Heart left ventricle (tissue), 16 donors: Measurements from ENCODE around the gene FCN2. TPM values are rescaled to one million over a fixed set of nuclear protein-coding genes. Genes with fewer than 3 reads are reported as not detected.

Experiments used
- ATAC-seq, 4 donors: fragments of 200-7000 bp; cut with Tn5 transposase; one replicate each; pipeline ENCODE4 v1.9.1; 2020 to 2022; ENCODE audit warnings: moderate library complexity in 4 of 4, mild to moderate bottlenecking in 3 of 4, moderate number of reproducible peaks in 1 of 4
- DNase-seq, 5 donors: peaks; one replicate each; pipeline ENCODE4 v3.0.0-alpha.2; 2020
- H3K27ac ChIP-seq, 12 donors: fragments of 200-600 bp; sonication (generic) in 4 of 12; one replicate each; pipeline versions ENCODE4 v1.5.0 to v1.8.0; 2016 to 2022; ENCODE audit warnings: mild to moderate bottlenecking in 2 of 12
- H3K27me3 ChIP-seq, 9 donors: fragments of 200-600 bp; sonication (generic) in 2 of 9; one replicate each; pipeline versions ENCODE4 v1.5.1 to v1.8.0; 2016 to 2022; ENCODE audit warnings: mild to moderate bottlenecking in 3 of 9
- H3K36me3 ChIP-seq, 9 donors: fragments of 200-600 bp; sonication (generic) in 2 of 9; one replicate each; pipeline versions ENCODE4 v1.5.0 to v1.8.0; 2018 to 2022; ENCODE audit warnings: mild to moderate bottlenecking in 2 of 9
- H3K4me1 ChIP-seq, 12 donors: fragments of 200-600 bp; sonication (generic) in 4 of 12; one replicate each; pipeline versions ENCODE4 v1.5.0 to v1.8.0; 2016 to 2022; ENCODE audit warnings: mild to moderate bottlenecking in 3 of 12
- H3K4me3 ChIP-seq, 12 donors: fragments of 200-600 bp; sonication (generic) in 4 of 12; one replicate each; pipeline versions ENCODE4 v1.5.0 to v1.8.0; 2017 to 2022; ENCODE audit warnings: mild to moderate bottlenecking in 9 of 12, moderate library complexity in 4 of 12
- H3K9me3 ChIP-seq, 12 donors: fragments of 200-600 bp; sonication (generic) in 4 of 12; one replicate each; pipeline versions ENCODE4 v1.5.0 to v1.8.0; 2016 to 2022; ENCODE audit warnings: mild to moderate bottlenecking in 1 of 12
- POLR2A ChIP-seq, 2 donors: fragments of 450-650 bp; IDR thresholded peaks; one replicate each; pipeline ENCODE4 v1.6.1; 2017; ENCODE audit warnings: antibody characterized with exemption in 2 of 2, mild to moderate bottlenecking in 2 of 2, moderate library complexity in 2 of 2
- WGBS, 4 donors: extraction: QIAGEN DNeasy Blood & Tissue Kit in 2 of 4; methylation state at CpG; one replicate each; pipeline versions ENCODE4 v1.1.5 to v1.1.7; 2013 to 2018; 5-methylcytosine and 5-hydroxymethylcytosine counted together
- intact Hi-C, 10 donors: fragments of 100-400 bp; cut with DNase I; formaldehyde crosslinking; loops; one replicate each; pipeline versions ENCODE4 v1.11.1 to v1.14.2; 2022
- microRNA-seq, 4 donors: library from miRNA; unstranded; fragments of <30 nt; microRNA quantifications; one replicate each; pipeline versions ENCODE4 to v1.2.0, GENCODE V29; 2017 to 2020
- polyA plus RNA-seq, 2 donors: library from polyadenylated mRNA; stranded (reverse); fragments of 200-250 nt; gene quantifications; one replicate each; pipeline ENCODE4 v1.2.3, GENCODE V29; 2013
- total RNA-seq, 9 donors: library from RNA; depleted of rRNA in 2 of 9; stranded (reverse); fragments of >200 nt in 2 of 9; fragmentation: NEBNext Ultra II Directional in 3 of 9; extraction: Animal tissue kit (Norgen Biotek cat#: 25700) in 3 of 9; gene quantifications; one replicate each; pipeline versions ENCODE4 v1.1.0 to v1.2.4, GENCODE V29; 2016 to 2023
- TF ChIP-seq, protein P1 (sequence below), 12 donors: fragments of 200-600 bp; sonication (generic) in 4 of 12; IDR thresholded peaks; one replicate each; pipeline versions ENCODE4 v1.5.0 to v1.8.0; 2018 to 2022; ENCODE audit warnings: antibody characterized with exemption in 12 of 12, mild to moderate bottlenecking in 5 of 12
- donor health status: ischemic (EF 13 %, LVEDD 7.1; RV severe dilation, severe dysfunction).
- donor health status: healthy with polysubstance abuse.
- donor health status: DM: no; HTN: yes; CAD: no.
- donor health status: DM: no; HTN: no; CAD: no.
- donor health status: ischemic (EF 25% LVEDD 6.9; RV normal size, moderate dysfunction).
- donor health status: ischemic (EF 25% LVEDD 5.7; RV mildly dilated, moderate dysfunction).
- donor health status: healthy.
- donor health status: DM: yes; HTN: yes; CAD: no.
- donor health status: ischemic (EF 35%, LVEDD 5.7; RV mildly dilated, moderate dysfunction).
- donor health status: nonischemic (EF 11% LVEDD 7.7; RV severe dilation, severe dysfunction).
- donor health status: DM: yes; HTN: yes; CAD: no.
- donor health status: PGD.
- donor health status: ischemic (EF 29% LVEDD 5.4; RV normal size, mild dysfunction).
- donor health status: nonischemic (EF 23%, LVEDD 6.1; RV moderate dilation, normal function).

FCN2 gene
- total and polyA plus RNA-seq, 11 donors = 0.19 to 0.67 (median 0.26) TPM; not detected in 6

DNA sequence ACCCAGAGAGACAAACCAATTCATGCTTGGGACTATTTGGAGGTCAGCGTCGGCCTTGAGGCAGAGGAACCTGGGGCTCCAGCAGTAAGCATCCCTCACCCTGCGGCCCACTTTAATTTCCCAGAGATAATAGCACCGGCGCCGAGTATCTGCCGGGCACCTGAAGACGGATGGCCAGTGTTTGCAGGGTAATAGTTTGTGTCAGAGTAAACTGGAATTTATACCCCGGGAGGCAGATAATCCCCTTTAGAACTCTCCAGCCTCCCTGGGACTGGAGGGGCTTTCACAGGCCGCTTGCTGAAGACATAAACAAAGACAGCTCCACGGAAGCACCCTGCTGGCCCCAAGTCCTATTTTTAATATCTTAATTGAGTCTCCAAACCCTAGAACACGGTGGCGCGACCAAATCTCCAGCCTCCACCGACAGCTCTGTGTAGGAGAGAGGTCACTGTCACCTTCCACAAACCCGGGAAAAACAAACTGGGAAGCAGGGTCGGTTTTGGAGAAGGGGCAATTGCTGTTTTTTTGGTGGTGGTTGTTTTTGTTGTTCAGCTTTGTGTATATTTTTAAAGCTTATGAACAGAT is 54.5 kb downstream of the FCN2 start:
- H3K27me3 ChIP-seq = peaks cover 0 to 20% (median 0%) of the 10 kb centered on the region in 9 donors
- no peaks in the 10 kb centered on the region for H3K36me3 ChIP-seq
- H3K9me3 ChIP-seq = no peaks in the 10 kb centered on the region
- peaks cover 0 to 61% (median 0%) of the 10 kb centered on the region in 12 donors for H3K4me1 ChIP-seq
- H3K4me3 ChIP-seq = no peak overlapping the region
- ATAC-seq (no peak), DNase-seq (no peak)
- TF ChIP-seq, protein P1, sequence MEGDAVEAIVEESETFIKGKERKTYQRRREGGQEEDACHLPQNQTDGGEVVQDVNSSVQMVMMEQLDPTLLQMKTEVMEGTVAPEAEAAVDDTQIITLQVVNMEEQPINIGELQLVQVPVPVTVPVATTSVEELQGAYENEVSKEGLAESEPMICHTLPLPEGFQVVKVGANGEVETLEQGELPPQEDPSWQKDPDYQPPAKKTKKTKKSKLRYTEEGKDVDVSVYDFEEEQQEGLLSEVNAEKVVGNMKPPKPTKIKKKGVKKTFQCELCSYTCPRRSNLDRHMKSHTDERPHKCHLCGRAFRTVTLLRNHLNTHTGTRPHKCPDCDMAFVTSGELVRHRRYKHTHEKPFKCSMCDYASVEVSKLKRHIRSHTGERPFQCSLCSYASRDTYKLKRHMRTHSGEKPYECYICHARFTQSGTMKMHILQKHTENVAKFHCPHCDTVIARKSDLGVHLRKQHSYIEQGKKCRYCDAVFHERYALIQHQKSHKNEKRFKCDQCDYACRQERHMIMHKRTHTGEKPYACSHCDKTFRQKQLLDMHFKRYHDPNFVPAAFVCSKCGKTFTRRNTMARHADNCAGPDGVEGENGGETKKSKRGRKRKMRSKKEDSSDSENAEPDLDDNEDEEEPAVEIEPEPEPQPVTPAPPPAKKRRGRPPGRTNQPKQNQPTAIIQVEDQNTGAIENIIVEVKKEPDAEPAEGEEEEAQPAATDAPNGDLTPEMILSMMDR (IDR thresholded peaks at IDR 0.05) = no peak
- TF ChIP-seq POLR2A (IDR thresholded peaks at IDR 0.05) = no peak
- intact Hi-C loops = no loop called here
- WGBS, 4 donors = 56 to 75% (median 65%) methylated on average over 16 to 17 of the region's 17 CpGs
- H3K27ac ChIP-seq = peak overlapping the region in 1 of 12 donors; percentile 20

DNA sequence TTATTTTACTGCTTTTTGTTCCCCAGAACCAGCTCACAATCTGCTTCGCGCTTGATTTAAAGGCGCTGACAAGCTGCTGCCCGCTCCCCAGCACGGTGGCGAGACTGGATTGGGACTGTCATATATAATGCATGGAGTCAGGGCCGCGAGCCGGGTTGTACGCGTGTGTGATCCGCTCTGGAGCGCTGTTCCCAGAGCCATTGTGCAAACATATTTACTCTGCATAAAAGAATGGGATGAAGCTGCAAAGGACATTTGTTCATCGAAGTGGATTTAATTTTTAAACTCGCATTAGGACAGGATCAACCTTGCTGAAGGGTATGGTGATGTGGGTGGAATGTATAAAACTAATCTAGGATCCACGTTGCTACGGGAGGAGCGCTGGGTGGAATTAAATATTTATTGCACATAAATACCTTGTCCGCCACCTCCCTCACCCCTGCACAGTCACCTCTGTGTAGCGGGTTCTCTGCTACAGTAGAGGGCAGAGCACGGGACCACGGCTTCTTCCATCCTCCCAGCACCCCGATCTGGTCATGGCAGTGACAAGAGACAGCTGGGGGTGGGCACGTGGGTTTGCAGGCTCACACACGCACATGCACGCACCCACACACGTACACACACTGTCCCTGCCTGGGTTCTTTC is 55.2 kb downstream of the FCN2 start:
- TF ChIP-seq, protein P1 (IDR thresholded peaks at IDR 0.05) = no peak
- no peak for TF ChIP-seq POLR2A (IDR thresholded peaks at IDR 0.05)
- peaks cover 0 to 22% (median 0%) of the 10 kb centered on the region in 9 donors for H3K27me3 ChIP-seq
- DNase-seq = no peak

DNA sequence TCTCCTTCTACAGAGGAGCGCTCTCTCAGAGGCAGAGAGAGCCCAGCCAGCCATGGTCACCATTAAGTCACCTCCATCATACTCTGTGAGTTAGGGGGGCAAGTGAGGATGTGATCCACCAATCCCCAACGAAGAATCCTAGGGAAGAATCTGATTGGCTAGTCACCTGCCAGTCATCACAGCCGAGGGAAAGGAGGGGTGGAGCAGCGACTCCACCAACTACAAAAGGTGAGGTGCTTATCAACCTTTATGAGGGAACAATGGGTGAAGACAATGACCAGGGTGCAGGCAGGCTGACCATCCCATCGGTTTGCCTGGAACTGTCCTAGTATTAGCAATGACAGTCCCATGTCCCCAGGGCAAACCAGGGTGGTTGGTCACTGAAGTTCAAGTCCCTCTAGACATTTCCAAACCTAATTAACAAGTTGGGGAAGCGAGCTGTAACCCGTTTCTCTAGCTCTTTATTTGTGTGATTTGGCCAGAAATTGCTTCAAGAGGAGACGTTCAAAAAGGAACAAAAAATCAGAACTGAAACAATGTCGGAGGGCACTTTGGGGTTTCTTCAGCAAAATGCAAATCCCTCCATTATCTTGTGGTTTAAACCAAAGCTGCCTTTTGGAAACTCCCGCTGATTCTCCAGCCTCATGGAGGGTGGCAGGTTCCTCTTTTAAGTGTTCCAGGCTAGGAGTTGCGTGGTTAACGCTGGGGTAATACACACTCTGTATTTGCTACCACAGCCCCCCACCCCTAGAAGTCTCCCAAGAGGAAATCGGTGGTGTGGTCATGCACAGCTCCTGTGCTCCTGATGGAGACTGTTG is 55.9 kb downstream of the FCN2 start:
- DNase-seq (no peak), ATAC-seq (peak in 2 of 4 donors; percentile 47 to 50)
- intact Hi-C loops = no loop called here
- TF ChIP-seq, protein P1 (IDR thresholded peaks at IDR 0.05) = no peak
- no peak for TF ChIP-seq POLR2A (IDR thresholded peaks at IDR 0.05)
- H3K4me1 ChIP-seq = peaks cover 0 to 58% (median 0%) of the 10 kb centered on the region in 12 donors
- no peak overlapping the region for H3K4me3 ChIP-seq
- H3K27me3 ChIP-seq = peaks cover 0 to 27% (median 2%) of the 10 kb centered on the region in 9 donors
- H3K27ac ChIP-seq = peak overlapping the region in 1 of 12 donors; percentile 77
- H3K36me3 ChIP-seq = no peaks in the 10 kb centered on the region
- H3K9me3 ChIP-seq = no peaks in the 10 kb centered on the region
- 85 to 89% (median 87%) methylated on average over 13 of the region's 13 CpGs for WGBS, 4 donors

More for the DNA sequence above, 55.2 kb downstream of the FCN2 start:
- 86 to 89% (median 87%) methylated on average over 27 of the region's 27 CpGs for WGBS, 4 donors
- Histone ChIP-seq H3K27ac (peak overlapping the region in 1 of 12 donors; percentile 77), H3K4me1 (peaks cover 0 to 58% (median 0%) of the 10 kb centered on the region in 12 donors), H3K4me3 (no peak overlapping the region), H3K9me3 (no peaks in the 10 kb centered on the region), H3K36me3 (no peaks in the 10 kb centered on the region)
- intact Hi-C loops = no loop called here
- ATAC-seq = no peak

Small RNAs within 50 kb of the gene (microRNA-seq; reads per million reads assigned to microRNA genes)
- gene MIR3689A (0 reads per million in 4 donors), gene MIR3689B (0 reads per million in 4 donors), gene MIR3689C (0 reads per million in 4 donors), gene MIR3689D1 (0 reads per million in 4 donors), gene MIR3689D2 (0 reads per million in 4 donors), gene MIR3689E (0 reads per million in 4 donors), gene MIR3689F (0 to 0.06 (median 0) reads per million in 4 donors)

Other genes starting within 250 kb of the FCN2 start
- gene COL5A1, start 239.0 kb upstream of the FCN2 start, total RNA-seq = 10 to 100 TPM in 7 of 9 donors, 1 to 10 TPM in 2; 7.6 to 91.3 (median 13.4) TPM
- 10 to 100 TPM in 1 of 2 donors, 1 to 10 TPM in 1; 8.5 to 18.9 TPM for gene COL5A1, start 239.0 kb upstream of the FCN2 start, polyA plus RNA-seq
- gene FCN1, start 37.1 kb downstream of the FCN2 start, total RNA-seq = 10 to 100 TPM in 2 of 9 donors, 1 to 10 TPM in 6, under 1 TPM in 1; 0.81 to 87.5 (median 1.6) TPM
- gene FCN1, start 37.1 kb downstream of the FCN2 start, polyA plus RNA-seq = 1 to 10 TPM in 1 of 2 donors, under 1 TPM in 1; 0.95 to 3.2 TPM
- 10 to 100 TPM in 3 of 9 donors, 1 to 10 TPM in 6; 3.5 to 11.8 (median 8.1) TPM for gene OLFM1, start 206.9 kb downstream of the FCN2 start, total RNA-seq
- gene OLFM1, start 206.9 kb downstream of the FCN2 start, polyA plus RNA-seq = 1 to 10 TPM; 6.5 to 8.2 TPM